Natural killer cell treated with Interleukin-12 subunit alpha and Interleukin-12 subunit beta and Interleukin-15 and Interleukin-18, amount 100 ng/mL, for 72 hours (primary cell): Measurements from ENCODE around the gene SLC9A9. TPM values are rescaled to one million over a fixed set of nuclear protein-coding genes. Genes with fewer than 3 reads are reported as not detected.
A peak's percentile ranks its signal among the peaks of the same experiment; 100 is the strongest.
"Not testable (repeated sequence)": the region's sequence is repeated elsewhere in the genome, so short reads cannot be mapped to it uniquely, and the experiment has no call there.

Experiments
- ATAC-seq, 2 donors: fragments of 150-1000 bp; cut with Tn5 transposase in 1 of 2; sonication (Bioruptor Pico), chemical (Tn5 transposase) in 1 of 2; 2 replicates each; pipeline ENCODE4 v1.10.0; 2021
- DNase-seq: peaks from one replicate; pipeline ENCODE4 v3.0.0; 2022; ENCODE audit warnings: low spot score
- H3K27ac Mint-ChIP-seq, 2 donors: 1 replicate in 1 of 2; 2 replicates in 1 of 2; pipeline ENCODE4 v1.8.0; 2022; ENCODE audit warnings: mixed read lengths in 2 of 2, mild to moderate bottlenecking in 1 of 2, moderate library complexity in 1 of 2
- H3K27me3 Mint-ChIP-seq, 2 donors: 1 replicate in 1 of 2; 2 replicates in 1 of 2; pipeline ENCODE4 v1.8.0; 2022; ENCODE audit warnings: mixed read lengths in 2 of 2
- H3K36me3 Mint-ChIP-seq: one replicate; pipeline ENCODE4 v1.8.0; 2022; ENCODE audit warnings: mixed read lengths
- H3K4me1 Mint-ChIP-seq, 2 donors: 1 replicate in 1 of 2; 2 replicates in 1 of 2; pipeline ENCODE4 v1.8.0; 2022; ENCODE audit warnings: low read depth in 2 of 2, mixed read lengths in 2 of 2, mild to moderate bottlenecking in 1 of 2
- H3K4me3 Mint-ChIP-seq: one replicate; pipeline ENCODE4 v1.8.0; 2022; ENCODE audit warnings: mixed read lengths
- H3K9me3 Mint-ChIP-seq: 2 replicates; pipeline ENCODE4 v1.8.0; 2022; ENCODE audit warnings: mixed read lengths
- total RNA-seq, 2 donors: library from RNA; stranded (reverse); gene quantifications; one replicate each; pipeline ENCODE4 v1.2.3, GENCODE V29; 2022

SLC9A9 gene
- total RNA-seq, 2 donors from 2014 or later = 11.0 to 11.9 TPM

GRCh38 chr3:143812481-143812880 is 35.8 kb downstream of the SLC9A9 start:
- H3K27ac Mint-ChIP-seq = peak overlapping the region in 1 of 2 donors; percentile 94
- ATAC-seq = no peak
- H3K4me3 Mint-ChIP-seq = no peak overlapping the region
- peaks cover 20 to 23% of the 10 kb centered on the region in 2 donors for H3K4me1 Mint-ChIP-seq
- no peak for DNase-seq
- H3K27me3 Mint-ChIP-seq = no peaks in the 10 kb centered on the region
- peaks cover 7% of the 10 kb centered on the region for H3K36me3 Mint-ChIP-seq
- peaks cover 3% of the 10 kb centered on the region for H3K9me3 Mint-ChIP-seq

GRCh38 chr3:143811602-143812001 is 36.7 kb downstream of the SLC9A9 start:
- Mint-ChIP-seq H3K27ac (no peak overlapping the region), H3K9me3 (peaks cover 3% of the 10 kb centered on the region), H3K4me1 (peaks cover 20 to 23% of the 10 kb centered on the region in 2 donors), H3K27me3 (no peaks in the 10 kb centered on the region), H3K36me3 (peaks cover 7% of the 10 kb centered on the region), H3K4me3 (no peak overlapping the region)
- DNase-seq (no peak), ATAC-seq (no peak)

GRCh38 chr3:143810953-143811265 is 37.4 kb downstream of the SLC9A9 start:
- Mint-ChIP-seq H3K4me3 (no peak overlapping the region), H3K4me1 (peaks cover 22 to 23% of the 10 kb centered on the region in 2 donors), H3K27me3 (no peaks in the 10 kb centered on the region), H3K27ac (no peak overlapping the region), H3K36me3 (peaks cover 7% of the 10 kb centered on the region), H3K9me3 (peaks cover 3% of the 10 kb centered on the region)
- no peak for DNase-seq
- ATAC-seq = no peak

GRCh38 chr3:143810166-143810952 is 37.9 kb downstream of the SLC9A9 start:
- H3K36me3 Mint-ChIP-seq = peaks cover 7% of the 10 kb centered on the region
- H3K27me3 Mint-ChIP-seq = no peaks in the 10 kb centered on the region
- H3K9me3 Mint-ChIP-seq = peaks cover 3% of the 10 kb centered on the region
- DNase-seq = no peak
- H3K4me3 Mint-ChIP-seq = no peak overlapping the region
- peaks cover 22 to 23% of the 10 kb centered on the region in 2 donors for H3K4me1 Mint-ChIP-seq
- ATAC-seq = no peak
- H3K27ac Mint-ChIP-seq = no peak overlapping the region

DNA sequence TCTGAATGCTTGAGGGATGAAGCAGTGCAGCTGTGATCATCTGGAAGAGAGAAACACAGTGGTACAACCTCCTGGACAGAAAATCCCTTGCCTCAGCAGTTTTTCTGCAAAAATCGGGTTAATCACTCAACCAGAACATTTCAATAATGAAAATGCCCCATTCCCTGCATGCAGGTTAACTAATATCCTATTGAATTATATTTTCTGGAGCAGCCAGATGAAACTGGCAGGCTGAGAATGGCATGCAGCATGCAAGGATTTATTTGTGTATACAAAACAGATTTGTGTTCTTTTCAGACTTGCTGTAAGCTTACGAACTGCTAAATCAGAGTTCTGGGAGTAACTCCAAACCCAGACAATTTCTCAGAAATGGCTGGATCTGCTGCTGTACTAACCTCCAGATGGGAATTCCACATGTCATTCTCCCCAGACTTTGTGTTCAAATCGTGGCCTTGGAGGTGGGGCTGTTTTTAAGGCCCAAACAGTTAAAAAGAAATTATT is 39.1 kb downstream of the SLC9A9 start:
- ATAC-seq = no peak
- no peak overlapping the region for H3K27ac Mint-ChIP-seq
- H3K27me3 Mint-ChIP-seq = no peaks in the 10 kb centered on the region
- H3K9me3 Mint-ChIP-seq = no peaks in the 10 kb centered on the region
- no peaks in the 10 kb centered on the region for H3K36me3 Mint-ChIP-seq
- H3K4me1 Mint-ChIP-seq = peaks cover 13 to 14% of the 10 kb centered on the region in 2 donors
- no peak overlapping the region for H3K4me3 Mint-ChIP-seq
- DNase-seq = no peak

GRCh38 chr3:143808030-143808429 is 40.2 kb downstream of the SLC9A9 start:
- H3K4me1 Mint-ChIP-seq = peaks cover 5 to 6% of the 10 kb centered on the region in 2 donors
- ATAC-seq (peak in 1 of 2 donors; percentile 48), DNase-seq (no peak)
- H3K36me3 Mint-ChIP-seq = no peaks in the 10 kb centered on the region
- H3K27me3 Mint-ChIP-seq = no peaks in the 10 kb centered on the region
- H3K27ac Mint-ChIP-seq = no peak overlapping the region
- H3K4me3 Mint-ChIP-seq = no peak overlapping the region
- no peaks in the 10 kb centered on the region for H3K9me3 Mint-ChIP-seq

GRCh38 chr3:143806038-143806437 is 42.2 kb downstream of the SLC9A9 start:
- DNase-seq (no peak), ATAC-seq (no peak)
- peaks cover 2 to 5% of the 10 kb centered on the region in 2 donors for H3K4me1 Mint-ChIP-seq
- H3K4me3 Mint-ChIP-seq = no peak overlapping the region
- no peaks in the 10 kb centered on the region for H3K9me3 Mint-ChIP-seq
- H3K36me3 Mint-ChIP-seq = no peaks in the 10 kb centered on the region
- no peaks in the 10 kb centered on the region for H3K27me3 Mint-ChIP-seq
- H3K27ac Mint-ChIP-seq = no peak overlapping the region

DNA sequence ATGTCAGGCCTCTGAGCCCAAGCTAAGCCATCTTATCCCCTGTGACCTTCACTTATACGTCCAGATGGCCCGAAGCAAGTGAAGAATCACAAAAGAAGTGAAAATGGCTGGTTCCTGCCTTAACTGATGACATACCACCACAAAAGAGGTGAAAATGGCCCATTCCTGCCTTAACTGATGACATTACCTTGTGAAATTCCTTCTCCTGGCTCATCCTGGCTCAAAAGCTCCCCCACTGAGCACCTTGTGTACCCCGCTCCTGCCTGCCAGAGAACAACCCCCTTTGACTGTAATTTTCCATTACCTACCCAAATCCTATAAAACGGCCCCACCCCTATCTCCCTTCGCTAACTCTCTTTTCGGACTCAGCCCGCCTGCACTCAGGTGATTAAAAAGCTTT is 42.8 kb downstream of the SLC9A9 start:
- ATAC-seq, H3K27ac Mint-ChIP-seq, H3K27me3 Mint-ChIP-seq, DNase-seq, H3K36me3 Mint-ChIP-seq, H3K4me3 Mint-ChIP-seq, H3K4me1 Mint-ChIP-seq, H3K9me3 Mint-ChIP-seq: not testable (repeated sequence)

DNA sequence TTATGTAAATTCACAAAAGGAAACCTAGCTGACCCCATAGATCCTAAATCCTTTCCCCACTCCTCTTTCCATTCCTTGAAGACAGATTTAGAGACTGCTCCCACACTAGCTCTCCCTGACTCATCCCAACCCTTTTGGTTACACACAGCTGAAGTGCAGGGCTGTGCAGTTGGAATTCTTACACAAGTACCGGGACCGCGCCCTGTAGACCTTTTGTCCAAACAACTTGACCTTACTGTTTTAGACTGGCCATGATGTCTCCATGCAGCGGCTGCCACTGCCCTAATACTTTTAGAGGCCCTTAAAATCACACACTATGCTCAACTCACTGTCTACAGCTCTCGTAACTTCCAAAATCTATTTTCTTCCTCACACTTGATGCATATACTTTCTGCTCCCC is 47.2 kb downstream of the SLC9A9 start:
- H3K9me3 Mint-ChIP-seq, DNase-seq, H3K36me3 Mint-ChIP-seq, H3K27ac Mint-ChIP-seq, H3K4me1 Mint-ChIP-seq, H3K27me3 Mint-ChIP-seq, ATAC-seq, H3K4me3 Mint-ChIP-seq: not testable (repeated sequence)

DNA sequence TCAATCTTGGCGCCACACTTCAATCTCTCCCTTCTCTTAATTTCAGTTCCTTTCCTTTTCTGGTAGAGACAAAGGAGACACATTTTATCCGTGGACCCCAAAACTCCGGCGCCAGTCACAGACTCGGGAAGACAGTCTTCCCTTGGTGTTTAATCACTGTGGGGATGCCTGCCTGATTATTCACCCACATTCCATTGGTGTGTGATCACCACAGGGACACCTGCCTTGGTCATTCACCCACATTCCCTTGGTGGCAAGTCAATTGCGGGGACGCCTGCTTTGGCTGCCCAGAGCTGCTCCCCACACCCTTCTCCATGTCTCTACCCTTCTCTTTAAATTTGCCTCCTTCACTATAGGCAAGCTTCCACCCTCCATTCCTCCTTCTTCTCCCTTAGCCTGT is 50.1 kb downstream of the SLC9A9 start:
- H3K27ac Mint-ChIP-seq = peak overlapping the region in 1 of 2 donors; percentile 15
- not testable (repeated sequence) for H3K4me1 Mint-ChIP-seq, DNase-seq, ATAC-seq, H3K27me3 Mint-ChIP-seq, H3K4me3 Mint-ChIP-seq, H3K9me3 Mint-ChIP-seq, H3K36me3 Mint-ChIP-seq

- DNase-seq = no peak
- Mint-ChIP-seq H3K4me1 (peaks cover 0 to 12% of the 10 kb centered on the region in 2 donors), H3K27ac (no peak overlapping the region), H3K27me3 (no peaks in the 10 kb centered on the region), H3K4me3 (no peak overlapping the region), H3K36me3 (peaks cover 5% of the 10 kb centered on the region), H3K9me3 (peaks cover 5% of the 10 kb centered on the region)
- ATAC-seq = no peak
Measured at GRCh38 chr3:143795874-143796273, 52.4 kb downstream of the SLC9A9 start.

GRCh38 chr3:143794793-143795462 is 53.3 kb downstream of the SLC9A9 start:
- ATAC-seq (no peak), DNase-seq (no peak)
- Mint-ChIP-seq H3K36me3 (peaks cover 5% of the 10 kb centered on the region), H3K4me1 (peaks cover 0 to 12% of the 10 kb centered on the region in 2 donors), H3K4me3 (no peak overlapping the region), H3K9me3 (peaks cover 5% of the 10 kb centered on the region), H3K27ac (no peak overlapping the region), H3K27me3 (no peaks in the 10 kb centered on the region)

DNA sequence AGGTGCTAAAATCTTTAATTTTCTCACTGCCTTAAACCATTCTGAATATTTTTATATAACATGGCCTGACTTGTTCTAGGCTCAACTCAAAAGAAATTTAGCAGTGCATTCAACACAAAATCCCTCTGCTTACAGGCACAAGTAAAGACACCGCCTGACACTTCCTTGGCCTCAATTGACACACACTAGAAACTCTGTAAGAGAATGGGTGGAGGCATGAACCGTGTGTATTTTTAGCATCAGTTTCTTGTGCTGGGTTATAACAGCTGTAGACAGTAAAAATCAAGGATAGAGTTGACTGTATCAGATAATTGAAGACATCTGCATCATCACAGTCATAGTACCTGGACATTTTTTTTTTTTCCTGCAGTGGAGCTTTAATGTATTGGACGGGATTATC is 54.3 kb downstream of the SLC9A9 start:
- no peak overlapping the region for H3K27ac Mint-ChIP-seq
- ATAC-seq = no peak

DNA sequence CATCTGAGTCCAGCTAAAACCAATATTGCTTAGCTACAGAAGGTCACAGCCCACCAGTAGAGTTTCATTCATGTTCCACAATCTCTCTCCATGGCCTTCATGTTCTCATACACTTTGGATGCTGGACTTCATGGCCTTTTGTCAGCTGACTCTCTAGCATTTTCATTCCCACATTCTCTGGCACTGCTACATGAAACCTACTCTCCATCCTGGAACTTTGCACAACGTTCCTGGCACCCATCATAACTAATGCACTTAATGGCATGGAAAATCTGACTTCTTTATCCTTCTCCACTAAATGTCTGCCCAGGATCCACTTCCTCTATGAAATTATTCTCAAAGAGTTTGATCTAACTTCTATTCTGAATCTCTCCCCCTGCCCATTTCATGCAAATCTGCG is 56.9 kb downstream of the SLC9A9 start:
- Mint-ChIP-seq H3K27me3 (no peaks in the 10 kb centered on the region), H3K4me1 (peaks cover 0 to 4% of the 10 kb centered on the region in 2 donors), H3K4me3 (no peak overlapping the region), H3K27ac (no peak overlapping the region), H3K9me3 (peaks cover 5% of the 10 kb centered on the region), H3K36me3 (peaks cover 8% of the 10 kb centered on the region)
- no peak for DNase-seq
- ATAC-seq = no peak

More for the DNA sequence above, 54.3 kb downstream of the SLC9A9 start:
- peaks cover 5% of the 10 kb centered on the region for H3K9me3 Mint-ChIP-seq
- no peaks in the 10 kb centered on the region for H3K27me3 Mint-ChIP-seq
- no peak for DNase-seq
- H3K4me3 Mint-ChIP-seq = no peak overlapping the region
- H3K4me1 Mint-ChIP-seq = peaks cover 0 to 12% of the 10 kb centered on the region in 2 donors
- H3K36me3 Mint-ChIP-seq = peaks cover 5% of the 10 kb centered on the region
